Measurements from ENCODE around the gene TNFAIP3. TPM values are rescaled to one million over a fixed set of nuclear protein-coding genes. Genes with fewer than 3 reads are reported as not detected.
"Not testable (repeated sequence)": the region's sequence is repeated elsewhere in the genome, so short reads cannot be mapped to it uniquely, and the experiment has no call there.

TNFAIP3 gene
- total RNA-seq, 2 donors from 2014 or later, result 9.6 to 12.5 TPM

DNA sequence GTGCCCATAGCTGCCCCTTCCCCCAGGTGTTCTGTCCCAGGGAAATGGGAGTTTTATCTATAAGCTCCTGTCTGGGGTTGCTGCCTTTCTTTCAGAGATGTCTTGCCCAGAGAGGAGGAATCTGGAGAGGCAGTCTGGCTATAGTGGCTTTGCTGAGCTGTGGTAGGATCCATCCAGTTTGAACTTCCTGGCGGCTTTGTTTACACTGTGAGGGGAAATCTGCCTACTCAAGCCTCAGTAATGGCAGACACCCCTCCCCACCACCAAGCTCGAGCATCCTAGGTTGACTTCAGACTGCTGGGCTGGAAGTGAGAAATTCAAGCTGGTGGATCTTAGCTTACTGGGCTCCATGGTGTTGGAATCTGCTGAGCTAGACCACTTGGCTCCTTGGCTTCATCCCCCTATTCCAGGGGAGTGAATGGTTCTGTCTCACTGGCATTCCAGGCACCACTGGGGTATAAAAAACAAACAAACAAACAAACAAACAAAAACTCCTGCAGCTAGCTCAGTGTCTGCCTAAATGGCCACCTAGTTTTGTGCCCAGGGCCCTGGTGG is 24.0 kb downstream of the TNFAIP3 start:
- no peak for ATAC-seq
- Histone ChIP-seq H3K9me3 (no peaks in the 10 kb centered on the region), H3K27me3 (no peaks in the 10 kb centered on the region), H3K4me1 (no peaks in the 10 kb centered on the region), H3K4me3 (no peak overlapping the region), H3K36me3 (replicated peaks in 1 of 2; ENCODE audit: insufficient read depth in 1 of 2, low read depth in 2 of 2) (no peaks in the 10 kb centered on the region), H3K27ac (no peak overlapping the region)
- intact Hi-C loops (cut with DNase I), result no loop called here
- TF ChIP-seq POLR2A (IDR thresholded peaks at IDR 0.05), result no peak
- TF ChIP-seq, protein P1, sequence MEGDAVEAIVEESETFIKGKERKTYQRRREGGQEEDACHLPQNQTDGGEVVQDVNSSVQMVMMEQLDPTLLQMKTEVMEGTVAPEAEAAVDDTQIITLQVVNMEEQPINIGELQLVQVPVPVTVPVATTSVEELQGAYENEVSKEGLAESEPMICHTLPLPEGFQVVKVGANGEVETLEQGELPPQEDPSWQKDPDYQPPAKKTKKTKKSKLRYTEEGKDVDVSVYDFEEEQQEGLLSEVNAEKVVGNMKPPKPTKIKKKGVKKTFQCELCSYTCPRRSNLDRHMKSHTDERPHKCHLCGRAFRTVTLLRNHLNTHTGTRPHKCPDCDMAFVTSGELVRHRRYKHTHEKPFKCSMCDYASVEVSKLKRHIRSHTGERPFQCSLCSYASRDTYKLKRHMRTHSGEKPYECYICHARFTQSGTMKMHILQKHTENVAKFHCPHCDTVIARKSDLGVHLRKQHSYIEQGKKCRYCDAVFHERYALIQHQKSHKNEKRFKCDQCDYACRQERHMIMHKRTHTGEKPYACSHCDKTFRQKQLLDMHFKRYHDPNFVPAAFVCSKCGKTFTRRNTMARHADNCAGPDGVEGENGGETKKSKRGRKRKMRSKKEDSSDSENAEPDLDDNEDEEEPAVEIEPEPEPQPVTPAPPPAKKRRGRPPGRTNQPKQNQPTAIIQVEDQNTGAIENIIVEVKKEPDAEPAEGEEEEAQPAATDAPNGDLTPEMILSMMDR (IDR thresholded peaks at IDR 0.05), result no peak
- WGBS, 2 donors, result 59 to 71% methylated on average over 1 to 2 of the region's 2 CpGs
- DNase-seq, result no peak

DNA sequence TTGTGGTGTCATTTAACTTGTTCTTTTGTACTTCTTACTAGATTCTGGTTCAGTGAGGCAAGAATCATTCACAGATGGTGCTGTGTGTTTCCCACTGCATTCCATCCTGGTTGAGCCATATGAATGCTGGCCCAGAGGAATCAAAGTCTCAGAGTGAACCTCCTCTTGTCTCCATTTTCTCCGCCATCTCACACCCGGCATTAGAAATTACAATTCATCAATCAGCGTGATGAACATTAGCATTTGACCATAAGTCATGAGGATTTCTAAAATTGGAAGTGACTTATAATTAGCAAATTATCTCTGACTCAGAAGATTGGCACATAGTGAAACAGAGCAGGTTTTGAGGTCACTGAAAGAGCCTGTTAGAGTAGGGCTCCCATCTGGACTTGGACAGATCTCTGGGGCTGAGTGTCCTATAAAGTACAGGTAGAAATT is 25.2 kb downstream of the TNFAIP3 start:
- no peaks in the 10 kb centered on the region for H3K9me3 ChIP-seq
- no peak overlapping the region for H3K27ac ChIP-seq
- intact Hi-C loops (cut with DNase I), result no loop called here
- ATAC-seq (no peak), DNase-seq (no peak)
- H3K4me1 ChIP-seq, result no peaks in the 10 kb centered on the region
- H3K27me3 ChIP-seq, result no peaks in the 10 kb centered on the region
- no peaks in the 10 kb centered on the region for H3K36me3 ChIP-seq (replicated peaks in 1 of 2; ENCODE audit: insufficient read depth in 1 of 2, low read depth in 2 of 2)
- no peak overlapping the region for H3K4me3 ChIP-seq
- 85 to 87% methylated on average over 3 of the region's 3 CpGs for WGBS, 2 donors
- TF ChIP-seq POLR2A (IDR thresholded peaks at IDR 0.05), result no peak
- TF ChIP-seq, protein P1 (IDR thresholded peaks at IDR 0.05), result no peak

DNA sequence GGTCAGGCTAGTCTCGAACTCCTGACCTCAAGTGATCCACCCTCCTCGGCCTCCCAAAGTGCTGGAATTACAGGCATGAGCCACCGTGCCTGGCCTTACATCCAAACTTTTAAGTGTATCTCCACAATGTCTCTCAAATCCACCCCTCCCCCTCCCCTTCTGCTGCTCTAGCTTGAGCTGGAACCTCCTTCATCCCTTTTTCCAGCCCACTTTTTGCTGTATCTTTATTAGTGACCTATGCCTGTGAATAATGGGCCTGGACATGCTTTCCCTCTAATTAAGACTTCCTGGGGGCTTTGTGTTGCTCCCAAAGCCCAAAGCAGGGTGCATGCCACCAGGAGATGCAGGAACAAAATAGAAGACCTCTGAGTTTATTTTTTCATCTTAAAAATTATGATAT is 26.1 kb downstream of the TNFAIP3 start:
- 80 to 85% methylated on average over 3 of the region's 3 CpGs for WGBS, 2 donors
- Histone ChIP-seq H3K9me3 (no peaks in the 10 kb centered on the region), H3K4me1 (no peaks in the 10 kb centered on the region), H3K36me3 (replicated peaks in 1 of 2; ENCODE audit: insufficient read depth in 1 of 2, low read depth in 2 of 2) (no peaks in the 10 kb centered on the region), H3K27ac (no peak overlapping the region), H3K27me3 (no peaks in the 10 kb centered on the region), H3K4me3 (no peak overlapping the region)
- intact Hi-C loops (cut with DNase I), result no loop called here
- no peak for TF ChIP-seq POLR2A (IDR thresholded peaks at IDR 0.05)
- TF ChIP-seq, protein P1 (IDR thresholded peaks at IDR 0.05), result no peak
- no peak for DNase-seq
- ATAC-seq, result no peak

DNA sequence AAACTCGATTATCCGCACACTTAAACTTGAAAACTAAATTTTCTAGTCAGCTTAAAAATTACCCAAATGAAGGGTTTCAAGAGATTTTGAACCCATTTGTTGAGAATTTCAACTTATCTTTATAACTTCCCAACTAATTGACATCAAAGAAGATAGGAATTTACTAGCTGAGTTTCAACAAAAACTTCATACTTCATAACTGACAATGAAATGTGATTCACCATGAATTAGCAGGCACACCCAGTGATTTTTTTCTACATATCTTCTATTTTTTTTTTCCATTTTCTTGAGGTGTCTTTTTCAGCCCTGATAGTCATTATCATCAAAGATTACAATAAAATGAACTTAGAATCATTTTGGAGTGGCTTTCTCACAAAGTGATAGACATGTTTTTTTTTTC is 26.7 kb downstream of the TNFAIP3 start:
- ATAC-seq (no peak), DNase-seq (no peak)
- Histone ChIP-seq H3K9me3 (no peaks in the 10 kb centered on the region), H3K36me3 (replicated peaks in 1 of 2; ENCODE audit: insufficient read depth in 1 of 2, low read depth in 2 of 2) (no peaks in the 10 kb centered on the region), H3K4me3 (no peak overlapping the region), H3K27me3 (no peaks in the 10 kb centered on the region), H3K4me1 (no peaks in the 10 kb centered on the region), H3K27ac (no peak overlapping the region)
- intact Hi-C loops (cut with DNase I), result no loop called here
- WGBS, 2 donors, result 74 to 80% methylated on average over 2 of the region's 2 CpGs
- no peak for TF ChIP-seq POLR2A (IDR thresholded peaks at IDR 0.05)
- TF ChIP-seq, protein P1 (IDR thresholded peaks at IDR 0.05), result no peak

DNA sequence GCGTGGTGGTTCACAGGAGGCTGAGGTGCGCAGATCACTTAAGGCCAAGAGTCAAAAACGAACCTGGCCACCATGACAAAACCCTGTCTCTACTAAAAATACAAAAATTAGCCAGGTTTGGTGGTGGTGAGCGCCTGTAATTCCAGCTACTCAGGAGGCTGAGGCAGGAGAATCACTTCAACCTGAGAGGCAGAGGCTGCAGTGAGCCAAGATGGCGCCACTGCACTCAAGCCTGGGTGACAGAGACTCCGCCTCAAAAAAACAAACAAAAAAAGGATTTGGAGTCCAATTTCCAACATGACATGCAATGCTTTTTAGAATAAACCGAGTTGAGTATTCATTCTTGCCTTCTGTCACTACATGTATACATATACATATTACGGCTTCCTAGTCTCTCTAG is 27.3 kb downstream of the TNFAIP3 start:
- H3K4me1 ChIP-seq; H3K4me3 ChIP-seq; ATAC-seq; intact Hi-C loops (cut with DNase I); H3K36me3 ChIP-seq (replicated peaks in 1 of 2; ENCODE audit: insufficient read depth in 1 of 2, low read depth in 2 of 2); H3K9me3 ChIP-seq; DNase-seq; H3K27ac ChIP-seq; H3K27me3 ChIP-seq: not testable (repeated sequence)
- 62 to 65% methylated on average over 8 of the region's 8 CpGs for WGBS, 2 donors
